ENCODE results near the gene ALG9. TPM values are rescaled to one million over a fixed set of nuclear protein-coding genes. Genes with fewer than 3 reads are reported as not detected.

ALG9 gene
- total and polyA plus RNA-seq, 2 of the 4 experiments (the other 2 are of a cell fraction), result 20.7 to 35.7 TPM

GRCh38 chr11:111840143-111840542 is 31.2 kb downstream of the ALG9 start:
- dilution Hi-C loops (cut with HindIII; ENCODE audit: low sequenced_read_pairs, unreplicated experiment), result no loop called here
- Histone ChIP-seq H3K9ac (ENCODE audit: low read depth, low read length) (no peak overlapping the region), H4K5ac (ENCODE audit: low read depth, low read length) (no peak overlapping the region), H2BK5ac (ENCODE audit: low read depth, low read length, poor library complexity, severe bottlenecking) (no peak overlapping the region), H3K9me3 (ENCODE audit: control insufficient read depth, insufficient read depth, low read length) (no peaks in the 10 kb centered on the region), H3K4ac (ENCODE audit: low read depth, low read length) (no peak overlapping the region), H2AFZ (replicated peaks; ENCODE audit: low read length, poor library complexity) (no peak overlapping the region), H3K36me3 (ENCODE audit: control insufficient read depth, insufficient read depth, low read length) (peaks cover 8% of the 10 kb centered on the region), H2AK5ac (ENCODE audit: low read depth, low read length) (no peak overlapping the region), H2AK9ac (replicated peaks; ENCODE audit: low read depth, low read length, poor library complexity) (no peak overlapping the region), H4K20me1 (ENCODE audit: insufficient read depth, low read length) (no peaks in the 10 kb centered on the region), H3K27me3 (ENCODE audit: control insufficient read depth, insufficient read depth, low read length) (no peaks in the 10 kb centered on the region), H3K56ac (ENCODE audit: extremely low read depth, insufficient read depth, low read length) (no peak overlapping the region), H2BK20ac (ENCODE audit: low read depth, low read length) (no peak overlapping the region), H3K9me1 (ENCODE audit: insufficient read depth, low read length) (no peaks in the 10 kb centered on the region), H4K8ac (ENCODE audit: low read depth in 2 of 2, low read length in 2 of 2) (no peak overlapping the region), H3K4me2 (ENCODE audit: low read depth, low read length) (no peak overlapping the region), H2BK15ac (ENCODE audit: low read depth, low read length) (no peak overlapping the region), H3K18ac (ENCODE audit: low read depth, low read length) (no peak overlapping the region), H2BK120ac (ENCODE audit: low read depth, low read length) (no peak overlapping the region), H3K4me1 (ENCODE audit: control insufficient read depth, insufficient read depth, low read length) (peaks cover 4% of the 10 kb centered on the region; the same call in 1 of the 2 replicates), H3K27ac (ENCODE audit: insufficient read depth, low read length) (no peak overlapping the region), H3K79me1 (ENCODE audit: low read depth in 1 of 2, low read length in 2 of 2) (no peaks in the 10 kb centered on the region), H3K23ac (ENCODE audit: low read depth, low read length) (no peak overlapping the region), H3K4me3 (ENCODE audit: insufficient read depth, low read depth, low read length) (no peak overlapping the region), H4K91ac (ENCODE audit: insufficient read depth, low read depth, low read length) (no peak overlapping the region), H3K14ac (replicated peaks; ENCODE audit: low read depth, low read length) (no peak overlapping the region)
- no TSS peak for BruUV-seq (replicated peaks)
- CTCF ChIA-PET, result interaction anchor here (1.0 kb wide), 1 partner anchor 21 kb away, joined by 3 read pairs; no protein-coding TSS in a partner anchor
- DNase-seq (no peak), ATAC-seq (ENCODE audit: low read depth) (peak; percentile 33; the same call in 1 of the 2 replicates)
- no peak for TF ChIP-seq MAFK (IDR thresholded peaks at IDR 0.05; ENCODE audit: low read depth, low read length)
- TF ChIP-seq MXI1 (IDR thresholded peaks at IDR 0.05; ENCODE audit: borderline replicate concordance, low read depth, low read length), result no peak
- TF ChIP-seq POLR2A (IDR thresholded peaks at IDR 0.05; ENCODE audit: low read depth, low read length), result no peak
- TF ChIP-seq NFE2L2 (IDR thresholded peaks at IDR 0.05; ENCODE audit: low read depth, low read length), result no peak
- TF ChIP-seq SMC3 (IDR thresholded peaks at IDR 0.05; ENCODE audit: low read depth, low read length), result no peak
- TF ChIP-seq USF2 (IDR thresholded peaks at IDR 0.05; ENCODE audit: low read depth, low read length), result no peak
- TF ChIP-seq CHD1 (IDR thresholded peaks at IDR 0.05; ENCODE audit: low read depth, low read length), result no peak
- no peak for TF ChIP-seq CEBPB (IDR thresholded peaks at IDR 0.05; ENCODE audit: low read depth, low read length)
- TF ChIP-seq MAZ (IDR thresholded peaks at IDR 0.05; ENCODE audit: borderline replicate concordance, low read depth, low read length), result no peak
- TF ChIP-seq RAD21 (IDR thresholded peaks at IDR 0.05; ENCODE audit: low read length), result no peak
- TF ChIP-seq CTCF (conservative IDR thresholded peaks at IDR 0.05; ENCODE audit: low read depth, low read length), result no peak
- TF ChIP-seq ELK1 (IDR thresholded peaks at IDR 0.05; ENCODE audit: borderline replicate concordance, low read depth, low read length), result no peak
- TF ChIP-seq FOS (IDR thresholded peaks at IDR 0.05; ENCODE audit: low read depth, low read length), result no peak
- no peak for TF ChIP-seq RFX5 (IDR thresholded peaks at IDR 0.05; ENCODE audit: low read depth, low read length)
- TF ChIP-seq RCOR1 (IDR thresholded peaks at IDR 0.05; ENCODE audit: insufficient replicate concordance, low read length), result no peak
- TF ChIP-seq BHLHE40 (IDR thresholded peaks at IDR 0.05; ENCODE audit: low read depth, low read length), result no peak
- in situ Hi-C loops (cut with MboI; ENCODE audit: low sequenced_read_pairs), result loop anchor here (5.0 kb wide), 2 partner anchors 253 to 388 kb away; no protein-coding TSS in a partner anchor
- WGBS, 2 experiments (ENCODE audit: extremely low coverage in 2 of 2, insufficient read length in 1 of 2), result 100% methylated on average over 1 of the region's 1 CpG; no CpG with 5 or more reads in 1 of the 2 experiments
- POLR2A ChIA-PET (ENCODE audit: unreplicated experiment), result no interaction called here
- intact Hi-C loops (cut with micrococcal nuclease), result loop anchor here (5.0 kb wide), 2 partner anchors 48 to 253 kb away; no protein-coding TSS in a partner anchor
